ENCODE data around the gene ELMO1. TPM values are rescaled to one million over a fixed set of nuclear protein-coding genes. Genes with fewer than 3 reads are reported as not detected.

ELMO1 gene
- total and polyA plus RNA-seq, 2 experiments from 2014 or later: 19.7 to 28.7 TPM

DNA sequence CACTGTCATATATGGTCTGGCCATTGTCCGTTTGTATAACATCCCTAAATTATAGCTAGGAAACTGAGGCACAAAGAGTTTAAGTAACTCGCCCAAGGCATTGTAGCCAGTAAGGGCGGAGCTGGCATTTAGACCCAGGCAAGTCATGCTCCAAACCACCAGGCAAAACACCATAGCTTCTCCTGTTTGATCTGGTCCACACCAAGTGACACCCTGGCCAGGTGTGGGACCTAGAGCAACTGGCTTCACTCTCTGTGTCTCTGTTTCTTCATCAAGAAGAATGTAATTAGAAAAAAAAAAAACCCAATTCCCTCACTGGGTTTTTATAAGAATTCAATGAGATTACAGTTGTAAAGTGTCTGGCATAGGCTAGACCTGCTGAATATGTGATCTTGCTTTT lies 639.2 kb downstream of the ELMO1 start:
- H3K9me2 ChIP-seq (replicated peaks; ENCODE audit: insufficient read depth): no peaks in the 10 kb centered on the region
- DNase-seq (ENCODE audit: low spot score): no peak
- no peak overlapping the region for H2AFZ ChIP-seq
- no peaks in the 10 kb centered on the region for H3K27me3 ChIP-seq
- TF ChIP-seq EZH2 (IDR thresholded peaks at IDR 0.05; ENCODE audit: borderline replicate concordance) (no peak), EZH2phosphoT487 (IDR thresholded peaks at IDR 0.05; ENCODE audit: low read depth, severe bottlenecking, unreplicated experiment) (no peak), CTCF (IDR thresholded peaks at IDR 0.05; ENCODE audit: poor library complexity) (no peak)
- no peaks in the 10 kb centered on the region for H3K9me3 ChIP-seq (ENCODE audit: low read depth)
- WGBS (ENCODE audit: low lambda C conversion rate, missing lambda C conversion rate): 92% methylated on average over 3 of the region's 3 CpGs
- H3K27ac ChIP-seq: no peak overlapping the region
- H3K36me3 ChIP-seq (replicated peaks; ENCODE audit: insufficient read depth, low read depth): no peaks in the 10 kb centered on the region
- no peak overlapping the region for H3K4me2 ChIP-seq
- no peaks in the 10 kb centered on the region for H4K20me1 ChIP-seq (ENCODE audit: insufficient read depth, poor library complexity, severe bottlenecking)
- H3K4me3 ChIP-seq: no peak overlapping the region
- H3K4me1 ChIP-seq (ENCODE audit: insufficient read depth): peaks cover 4% of the 10 kb centered on the region
- no peaks in the 10 kb centered on the region for H3K79me2 ChIP-seq

DNA sequence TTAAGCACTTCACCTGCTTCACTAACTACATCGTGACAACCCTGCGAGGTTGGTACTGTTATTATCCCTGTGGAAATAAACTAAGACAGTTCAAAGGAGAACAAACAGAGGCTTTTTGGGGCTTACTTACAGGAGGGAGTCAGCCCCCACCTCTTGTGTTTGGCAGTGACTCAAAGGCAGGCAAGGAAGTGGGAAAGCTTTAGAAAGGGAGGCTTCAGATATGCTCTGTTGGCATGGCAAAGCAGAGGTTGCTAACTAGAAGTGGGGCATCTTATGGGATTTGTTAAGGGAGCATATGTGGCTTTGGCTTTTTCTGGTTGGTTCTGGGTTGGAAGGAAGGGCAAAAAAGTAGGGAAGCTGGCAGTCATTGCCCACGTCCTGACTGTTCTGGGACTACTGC lies 639.6 kb downstream of the ELMO1 start:
- no peaks in the 10 kb centered on the region for H3K79me2 ChIP-seq
- H3K27ac ChIP-seq: no peak overlapping the region
- H3K4me3 ChIP-seq: no peak overlapping the region
- H2AFZ ChIP-seq: no peak overlapping the region
- H4K20me1 ChIP-seq (ENCODE audit: insufficient read depth, poor library complexity, severe bottlenecking): no peaks in the 10 kb centered on the region
- H3K4me1 ChIP-seq (ENCODE audit: insufficient read depth): peaks cover 4% of the 10 kb centered on the region
- no peaks in the 10 kb centered on the region for H3K9me2 ChIP-seq (replicated peaks; ENCODE audit: insufficient read depth)
- no peaks in the 10 kb centered on the region for H3K27me3 ChIP-seq
- TF ChIP-seq CTCF (IDR thresholded peaks at IDR 0.05; ENCODE audit: poor library complexity) (no peak), EZH2phosphoT487 (IDR thresholded peaks at IDR 0.05; ENCODE audit: low read depth, severe bottlenecking, unreplicated experiment) (no peak), EZH2 (IDR thresholded peaks at IDR 0.05; ENCODE audit: borderline replicate concordance) (no peak)
- no peaks in the 10 kb centered on the region for H3K36me3 ChIP-seq (replicated peaks; ENCODE audit: insufficient read depth, low read depth)
- H3K4me2 ChIP-seq: no peak overlapping the region
- no peaks in the 10 kb centered on the region for H3K9me3 ChIP-seq (ENCODE audit: low read depth)
- no peak for DNase-seq (ENCODE audit: low spot score)
- WGBS (ENCODE audit: low lambda C conversion rate, missing lambda C conversion rate): 81% methylated on average over 3 of the region's 3 CpGs

DNA sequence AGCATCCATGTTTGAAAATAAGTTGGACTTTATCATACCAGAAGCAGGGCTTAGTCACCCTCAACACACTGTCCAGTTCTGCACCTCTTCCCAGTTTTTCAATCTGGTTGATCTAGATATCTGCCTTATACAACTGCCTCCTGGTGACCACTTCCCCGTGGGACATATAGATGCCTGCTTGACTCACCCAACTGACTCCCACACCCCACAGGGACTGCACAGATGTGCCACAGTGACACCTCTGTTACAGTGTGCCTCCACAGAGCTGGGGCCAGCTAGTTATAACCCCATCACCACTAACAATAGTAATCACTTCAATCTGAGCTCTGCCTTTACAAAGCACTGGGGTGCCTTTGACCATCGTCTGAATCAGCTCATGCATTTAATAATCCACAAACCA lies 641.8 kb downstream of the ELMO1 start:
- Histone ChIP-seq H2AFZ (no peak overlapping the region), H3K9me3 (ENCODE audit: low read depth) (no peaks in the 10 kb centered on the region), H3K79me2 (no peaks in the 10 kb centered on the region), H3K36me3 (replicated peaks; ENCODE audit: insufficient read depth, low read depth) (no peaks in the 10 kb centered on the region), H3K4me2 (no peak overlapping the region), H3K9me2 (replicated peaks; ENCODE audit: insufficient read depth) (no peaks in the 10 kb centered on the region), H3K27ac (no peak overlapping the region), H4K20me1 (ENCODE audit: insufficient read depth, poor library complexity, severe bottlenecking) (no peaks in the 10 kb centered on the region), H3K27me3 (no peaks in the 10 kb centered on the region), H3K4me3 (no peak overlapping the region), H3K4me1 (ENCODE audit: insufficient read depth) (peaks cover 4% of the 10 kb centered on the region)
- WGBS (ENCODE audit: low lambda C conversion rate, missing lambda C conversion rate): 84% methylated on average over 2 of the region's 2 CpGs
- TF ChIP-seq CTCF (IDR thresholded peaks at IDR 0.05; ENCODE audit: poor library complexity) (no peak), EZH2 (IDR thresholded peaks at IDR 0.05; ENCODE audit: borderline replicate concordance) (no peak), EZH2phosphoT487 (IDR thresholded peaks at IDR 0.05; ENCODE audit: low read depth, severe bottlenecking, unreplicated experiment) (no peak)
- no peak for DNase-seq (ENCODE audit: low spot score)

MicroRNAs within 50 kb of the gene (microRNA counts, 767-probe panel; counts per million panel counts)
- microRNA hsa-miR-1200: not detected

Small RNAs within 50 kb of the gene (microRNA-seq; reads per million reads assigned to microRNA genes)
- gene MIR1200: not detected

Small RNAs within 50 kb of the gene (small RNA-seq; reads per million reads assigned to genes)
- gene MIR1200: not detected
- not detected for gene RF00019
- not detected for gene RF00432
- not detected for gene RNU6-565P

Other genes starting within 250 kb of the ELMO1 start
- gene GPR141, start 234.9 kb upstream of the ELMO1 start, total RNA-seq: not detected in 2 replicates
- not detected in 2 replicates for gene GPR141, start 234.9 kb upstream of the ELMO1 start, polyA plus RNA-seq

Data from hepatocyte (in vitro differentiated cells).